ENCODE data around the gene FKBP5. TPM values are rescaled to one million over a fixed set of nuclear protein-coding genes. Genes with fewer than 3 reads are reported as not detected.

FKBP5 gene
- total and polyA plus RNA-seq, 9 of the 15 experiments (the other 6 are each of a cell fraction or from before 2014, with no cell fraction given), result 32.7 to 151 (median 75.0) TPM

DNA sequence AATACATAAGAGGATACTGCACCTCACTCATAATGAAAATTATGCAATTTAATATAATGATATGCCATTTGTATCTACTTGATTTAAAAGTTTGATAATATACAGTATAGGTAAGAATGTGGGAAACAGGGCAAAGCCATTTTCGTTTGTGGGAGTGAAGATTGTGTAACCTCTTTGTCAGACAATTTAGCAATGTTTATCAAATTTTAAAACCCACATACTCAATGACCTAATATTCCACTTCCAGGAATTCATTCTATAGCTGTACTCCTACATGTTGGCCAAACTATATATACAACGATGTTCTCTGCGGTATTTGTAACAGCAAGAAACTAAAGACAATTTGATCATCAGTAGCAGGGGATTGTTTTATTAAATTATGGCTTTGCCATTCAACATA, 17.8 kb upstream of the FKBP5 start (continued):
- TF ChIP-seq, protein P1, sequence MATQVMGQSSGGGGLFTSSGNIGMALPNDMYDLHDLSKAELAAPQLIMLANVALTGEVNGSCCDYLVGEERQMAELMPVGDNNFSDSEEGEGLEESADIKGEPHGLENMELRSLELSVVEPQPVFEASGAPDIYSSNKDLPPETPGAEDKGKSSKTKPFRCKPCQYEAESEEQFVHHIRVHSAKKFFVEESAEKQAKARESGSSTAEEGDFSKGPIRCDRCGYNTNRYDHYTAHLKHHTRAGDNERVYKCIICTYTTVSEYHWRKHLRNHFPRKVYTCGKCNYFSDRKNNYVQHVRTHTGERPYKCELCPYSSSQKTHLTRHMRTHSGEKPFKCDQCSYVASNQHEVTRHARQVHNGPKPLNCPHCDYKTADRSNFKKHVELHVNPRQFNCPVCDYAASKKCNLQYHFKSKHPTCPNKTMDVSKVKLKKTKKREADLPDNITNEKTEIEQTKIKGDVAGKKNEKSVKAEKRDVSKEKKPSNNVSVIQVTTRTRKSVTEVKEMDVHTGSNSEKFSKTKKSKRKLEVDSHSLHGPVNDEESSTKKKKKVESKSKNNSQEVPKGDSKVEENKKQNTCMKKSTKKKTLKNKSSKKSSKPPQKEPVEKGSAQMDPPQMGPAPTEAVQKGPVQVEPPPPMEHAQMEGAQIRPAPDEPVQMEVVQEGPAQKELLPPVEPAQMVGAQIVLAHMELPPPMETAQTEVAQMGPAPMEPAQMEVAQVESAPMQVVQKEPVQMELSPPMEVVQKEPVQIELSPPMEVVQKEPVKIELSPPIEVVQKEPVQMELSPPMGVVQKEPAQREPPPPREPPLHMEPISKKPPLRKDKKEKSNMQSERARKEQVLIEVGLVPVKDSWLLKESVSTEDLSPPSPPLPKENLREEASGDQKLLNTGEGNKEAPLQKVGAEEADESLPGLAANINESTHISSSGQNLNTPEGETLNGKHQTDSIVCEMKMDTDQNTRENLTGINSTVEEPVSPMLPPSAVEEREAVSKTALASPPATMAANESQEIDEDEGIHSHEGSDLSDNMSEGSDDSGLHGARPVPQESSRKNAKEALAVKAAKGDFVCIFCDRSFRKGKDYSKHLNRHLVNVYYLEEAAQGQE (IDR thresholded peaks at IDR 0.05; ENCODE audit: borderline replicate concordance), result no peak
- TF ChIP-seq, protein P1 (CRISPR knock-in tag; IDR thresholded peaks at IDR 0.05; ENCODE audit: low read depth), result no peak
- TF ChIP-seq CCAR2 (IDR thresholded peaks at IDR 0.05; ENCODE audit: low read depth, low read length) (no peak), BHLHE40 (IDR thresholded peaks at IDR 0.05; ENCODE audit: low read length) (no peak), TEAD1 (CRISPR knock-in tag; IDR thresholded peaks at IDR 0.05) (no peak), JUN (IDR thresholded peaks at IDR 0.05; ENCODE audit: borderline replicate concordance, low read depth, low read length) (peak; percentile 41; the same call in 1 of the 2 replicates), JUN (CRISPR knock-in tag; IDR thresholded peaks at IDR 0.05; ENCODE audit: borderline replicate concordance) (no peak), EHMT2 (IDR thresholded peaks at IDR 0.05) (no peak), POLR3G (IDR thresholded peaks at IDR 0.05; ENCODE audit: extremely low read depth, insufficient read length, insufficient replicate concordance) (no peak), MAFK (IDR thresholded peaks at IDR 0.05; ENCODE audit: low read length) (no peak), KHSRP (IDR thresholded peaks at IDR 0.05) (no peak), ASH1L (IDR thresholded peaks at IDR 0.05; ENCODE audit: borderline replicate concordance, low read depth, partially characterized antibody) (no peak), MCM3 (IDR thresholded peaks at IDR 0.05) (no peak), SMAD2 (IDR thresholded peaks at IDR 0.05; ENCODE audit: low read depth, low read length) (no peak), CBFA2T3 (IDR thresholded peaks at IDR 0.05) (0 out of 2 replicates have a peak, but pooled peaks have one; percentile 29), KLF16 (IDR thresholded peaks at IDR 0.05) (peak; percentile 35; the same call in 1 of the 2 replicates), NR2F6 (CRISPR knock-in tag; IDR thresholded peaks at IDR 0.05) (no peak)
- TF ChIP-seq, protein P2, sequence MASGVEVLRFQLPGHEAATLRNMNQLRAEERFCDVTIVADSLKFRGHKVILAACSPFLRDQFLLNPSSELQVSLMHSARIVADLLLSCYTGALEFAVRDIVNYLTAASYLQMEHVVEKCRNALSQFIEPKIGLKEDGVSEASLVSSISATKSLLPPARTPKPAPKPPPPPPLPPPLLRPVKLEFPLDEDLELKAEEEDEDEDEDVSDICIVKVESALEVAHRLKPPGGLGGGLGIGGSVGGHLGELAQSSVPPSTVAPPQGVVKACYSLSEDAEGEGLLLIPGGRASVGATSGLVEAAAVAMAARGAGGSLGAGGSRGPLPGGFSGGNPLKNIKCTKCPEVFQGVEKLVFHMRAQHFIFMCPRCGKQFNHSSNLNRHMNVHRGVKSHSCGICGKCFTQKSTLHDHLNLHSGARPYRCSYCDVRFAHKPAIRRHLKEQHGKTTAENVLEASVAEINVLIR (CRISPR knock-in tag; IDR thresholded peaks at IDR 0.05), result no peak
- TF ChIP-seq, protein P3, sequence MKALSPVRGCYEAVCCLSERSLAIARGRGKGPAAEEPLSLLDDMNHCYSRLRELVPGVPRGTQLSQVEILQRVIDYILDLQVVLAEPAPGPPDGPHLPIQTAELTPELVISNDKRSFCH (CRISPR knock-in tag; IDR thresholded peaks at IDR 0.05), result no peak
- TF ChIP-seq, protein P3 (tag; IDR thresholded peaks at IDR 0.05), result no peak
- TF ChIP-seq, protein P4, sequence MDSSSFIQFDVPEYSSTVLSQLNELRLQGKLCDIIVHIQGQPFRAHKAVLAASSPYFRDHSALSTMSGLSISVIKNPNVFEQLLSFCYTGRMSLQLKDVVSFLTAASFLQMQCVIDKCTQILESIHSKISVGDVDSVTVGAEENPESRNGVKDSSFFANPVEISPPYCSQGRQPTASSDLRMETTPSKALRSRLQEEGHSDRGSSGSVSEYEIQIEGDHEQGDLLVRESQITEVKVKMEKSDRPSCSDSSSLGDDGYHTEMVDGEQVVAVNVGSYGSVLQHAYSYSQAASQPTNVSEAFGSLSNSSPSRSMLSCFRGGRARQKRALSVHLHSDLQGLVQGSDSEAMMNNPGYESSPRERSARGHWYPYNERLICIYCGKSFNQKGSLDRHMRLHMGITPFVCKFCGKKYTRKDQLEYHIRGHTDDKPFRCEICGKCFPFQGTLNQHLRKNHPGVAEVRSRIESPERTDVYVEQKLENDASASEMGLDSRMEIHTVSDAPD (CRISPR knock-in tag; IDR thresholded peaks at IDR 0.05), result no peak
